GM15510 (cell line): ENCODE results near the gene MLPH.

Experiments used
- POLR2A ChIP-seq: IDR thresholded peaks from 3 replicates; pipeline ENCODE4 v1.6.1; 2011; ENCODE audit warnings: borderline replicate concordance; ENCODE audit not compliant: insufficient read length; ENCODE audit errors: extremely low read depth

The MLPH gene

DNA sequence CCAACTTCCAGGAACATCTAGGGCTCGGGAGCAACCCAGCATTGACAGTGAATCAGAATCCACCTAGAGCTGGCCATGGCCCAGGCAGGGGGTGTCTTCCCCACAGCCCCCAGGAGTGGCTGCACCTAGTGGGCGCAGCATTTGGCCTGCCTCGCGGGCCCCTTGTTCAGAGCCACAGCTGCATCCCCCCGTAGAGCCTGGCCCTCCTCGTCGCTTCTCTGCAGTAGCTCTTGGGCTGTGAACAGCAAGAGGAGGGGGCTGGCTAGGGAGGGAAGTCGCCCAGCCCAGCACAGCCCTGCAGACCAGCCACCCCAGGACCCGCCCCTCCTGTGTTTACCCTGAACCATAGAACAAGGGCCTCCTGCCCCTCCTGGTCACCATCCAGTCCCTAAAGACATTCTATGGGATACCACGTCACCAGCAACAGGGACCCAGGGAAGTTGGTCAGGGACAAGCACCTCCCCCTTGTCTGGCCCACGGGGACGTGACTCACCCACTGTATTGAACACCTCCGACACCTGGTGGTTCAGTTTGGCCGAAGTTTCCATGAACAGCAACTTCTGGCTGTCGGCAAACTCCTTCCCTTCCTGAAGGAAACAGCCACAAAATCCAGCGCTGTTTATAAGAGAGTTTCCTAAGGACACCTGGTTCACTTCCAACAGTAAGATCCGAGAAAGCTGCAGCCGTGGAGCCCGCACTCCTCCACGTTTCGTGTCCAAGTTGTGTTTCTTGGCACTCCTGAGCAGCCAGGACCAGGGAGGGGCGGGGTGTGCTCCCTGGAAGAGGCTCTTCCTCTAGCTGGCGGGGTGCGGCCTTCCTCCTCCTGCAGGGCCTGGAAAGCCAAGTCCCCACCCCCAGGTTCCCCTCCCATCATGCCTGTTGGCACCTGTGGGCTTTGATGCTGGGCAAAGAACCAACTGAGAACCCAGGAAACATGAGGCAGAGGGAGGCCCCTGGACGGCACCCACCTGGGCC is 88.1 kb downstream of the MLPH start:
- TF ChIP-seq POLR2A: no peak

DNA sequence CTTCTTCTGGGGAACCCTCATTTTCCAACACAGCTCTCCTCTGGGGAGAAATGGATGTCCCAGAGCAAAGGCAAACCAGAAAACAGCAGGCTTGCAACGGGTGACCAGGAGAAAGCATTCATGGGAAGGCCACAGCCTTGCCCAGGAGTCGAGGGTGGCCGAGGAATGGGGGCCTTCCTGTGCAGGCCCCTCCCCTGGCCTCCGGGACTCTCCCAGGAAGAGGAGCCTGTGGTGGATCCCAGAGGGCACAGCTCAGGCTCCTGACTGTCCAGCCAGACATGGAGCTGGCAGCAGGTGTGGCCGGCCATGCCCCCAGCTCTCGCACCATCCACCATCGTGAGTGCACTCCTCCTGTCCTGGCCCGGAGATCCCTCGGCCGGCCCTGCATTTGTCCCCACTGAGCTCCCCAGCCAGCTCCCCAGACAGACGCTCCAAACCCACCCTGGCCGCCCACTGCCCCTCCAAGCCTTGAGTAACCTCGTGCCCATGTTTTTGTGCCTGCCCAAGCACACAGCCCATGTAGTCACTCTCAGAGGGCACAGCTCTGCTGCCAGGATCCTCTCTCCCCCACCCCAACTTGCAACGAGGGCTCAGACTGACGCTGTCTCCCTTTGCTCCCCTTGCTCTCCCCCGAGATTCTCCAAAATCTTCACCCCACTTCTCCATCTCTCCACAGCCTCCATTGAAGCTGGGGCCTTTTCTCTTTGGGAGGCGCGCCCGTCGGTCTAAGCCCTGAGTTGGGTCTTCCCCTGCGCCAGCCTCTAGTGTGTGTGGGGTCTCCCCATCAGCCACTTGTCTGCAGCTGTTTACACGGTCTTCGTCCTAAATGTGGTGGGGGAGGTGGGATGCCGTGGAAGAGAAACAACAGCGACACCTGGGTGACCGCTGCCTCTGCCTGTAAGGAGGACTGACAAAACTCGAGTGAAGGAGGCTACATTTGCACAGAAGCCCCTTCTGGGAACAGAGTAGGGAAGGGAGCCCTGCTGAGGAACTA is 89.1 kb downstream of the MLPH start:
- no peak for TF ChIP-seq POLR2A

DNA sequence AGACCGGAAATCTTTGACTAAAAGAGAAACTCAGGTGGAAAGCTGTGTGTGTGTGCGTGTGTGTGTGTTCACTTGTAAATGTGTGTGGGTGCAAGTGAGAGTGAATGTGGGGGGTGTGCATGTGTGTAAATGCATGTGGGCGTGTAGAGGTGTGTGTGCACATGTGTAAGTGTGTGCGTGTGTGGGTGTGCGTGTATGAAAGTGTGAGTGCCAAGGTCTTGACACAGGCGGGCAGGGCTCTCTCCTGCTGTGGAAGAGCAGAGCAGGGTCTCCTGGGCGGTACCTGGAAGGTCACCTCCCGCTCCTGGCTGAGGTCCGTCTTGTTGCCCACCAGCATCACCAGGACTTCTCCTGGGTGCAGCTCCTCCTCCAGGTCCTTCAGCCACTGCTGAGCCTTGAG is 89.9 kb downstream of the MLPH start:
- TF ChIP-seq POLR2A: no peak

DNA sequence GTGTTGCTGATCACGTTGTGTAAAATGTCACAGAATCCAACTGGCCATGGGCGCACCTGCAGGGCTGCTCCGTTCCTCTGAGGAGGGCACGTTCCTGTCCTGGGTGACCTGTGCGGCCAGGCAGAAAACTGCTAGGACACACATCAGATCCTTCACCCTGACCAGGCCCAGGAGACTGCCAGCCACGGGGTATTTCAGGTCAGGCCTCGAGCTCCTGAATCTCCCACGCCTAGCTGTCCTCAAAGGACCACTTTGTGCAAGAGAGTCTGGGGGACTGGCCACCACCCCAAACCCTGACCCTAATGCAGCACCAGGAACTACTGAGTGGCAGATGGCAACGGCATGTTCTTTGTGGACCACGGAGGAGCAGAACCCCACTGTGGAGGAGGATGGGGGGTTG is 90.4 kb downstream of the MLPH start:
- no peak for TF ChIP-seq POLR2A

DNA sequence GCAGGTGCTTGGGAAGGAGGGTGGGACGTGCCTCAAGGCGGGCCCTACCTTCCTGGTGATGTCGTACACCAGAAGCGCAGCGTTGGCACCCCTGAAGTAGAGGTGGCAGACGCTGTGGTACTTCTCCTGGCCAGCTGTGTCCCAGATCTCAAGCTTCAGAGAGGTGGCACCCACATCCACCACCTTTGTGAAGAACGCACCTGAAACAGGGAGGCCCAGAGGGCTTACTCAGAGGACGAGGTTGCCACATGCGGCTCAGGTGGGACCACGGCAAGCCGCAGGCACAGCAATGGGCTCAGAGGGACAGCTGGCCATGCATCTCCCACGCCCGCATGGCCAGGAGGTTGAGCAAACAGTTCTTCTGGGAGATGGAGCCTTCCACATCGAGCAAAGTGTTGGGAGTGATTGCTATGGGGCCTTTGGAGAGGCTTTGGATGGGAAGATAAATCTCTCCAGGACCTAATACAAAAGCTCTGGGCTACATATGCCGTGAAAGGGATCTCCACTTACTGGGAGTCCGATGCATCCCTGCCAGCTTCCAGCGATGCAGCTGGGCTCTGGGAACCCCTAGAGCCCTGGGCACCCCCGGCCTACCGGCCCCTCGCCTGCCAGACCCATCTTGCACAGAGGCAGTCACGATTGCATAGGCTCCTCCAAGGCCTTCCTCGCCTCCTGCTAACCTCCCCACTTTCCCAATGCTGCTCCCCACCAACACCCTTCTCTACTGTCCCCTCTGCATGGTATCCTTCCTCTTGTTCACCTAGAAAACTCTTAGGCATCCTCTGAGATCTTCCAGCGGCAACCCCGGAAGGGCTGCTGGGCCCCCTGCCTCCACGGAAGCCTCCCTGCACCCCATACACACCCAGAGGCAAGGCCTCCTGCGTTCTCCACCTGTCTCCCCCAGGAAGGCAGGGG is 91.2 kb downstream of the MLPH start:
- no peak for TF ChIP-seq POLR2A

DNA sequence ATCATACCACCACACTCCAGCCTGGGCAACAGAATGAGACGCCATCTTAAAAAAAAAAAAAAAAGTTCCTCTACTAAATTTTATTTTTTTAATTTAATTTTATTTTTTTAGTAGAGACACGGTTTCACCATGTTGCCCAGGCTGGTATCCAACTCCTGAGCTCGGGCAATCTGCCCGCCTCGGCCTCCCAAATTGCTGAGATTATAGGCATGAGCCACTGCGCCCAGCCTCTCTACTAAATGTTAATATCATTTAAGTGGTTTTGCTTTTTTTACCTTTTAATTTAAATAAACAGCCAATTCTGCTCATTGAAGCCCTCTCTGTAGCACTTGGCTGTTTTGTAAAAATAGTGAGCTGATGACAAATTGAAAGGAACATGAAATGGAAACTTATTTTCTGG is 94.3 kb downstream of the MLPH start:
- TF ChIP-seq POLR2A: no peak

DNA sequence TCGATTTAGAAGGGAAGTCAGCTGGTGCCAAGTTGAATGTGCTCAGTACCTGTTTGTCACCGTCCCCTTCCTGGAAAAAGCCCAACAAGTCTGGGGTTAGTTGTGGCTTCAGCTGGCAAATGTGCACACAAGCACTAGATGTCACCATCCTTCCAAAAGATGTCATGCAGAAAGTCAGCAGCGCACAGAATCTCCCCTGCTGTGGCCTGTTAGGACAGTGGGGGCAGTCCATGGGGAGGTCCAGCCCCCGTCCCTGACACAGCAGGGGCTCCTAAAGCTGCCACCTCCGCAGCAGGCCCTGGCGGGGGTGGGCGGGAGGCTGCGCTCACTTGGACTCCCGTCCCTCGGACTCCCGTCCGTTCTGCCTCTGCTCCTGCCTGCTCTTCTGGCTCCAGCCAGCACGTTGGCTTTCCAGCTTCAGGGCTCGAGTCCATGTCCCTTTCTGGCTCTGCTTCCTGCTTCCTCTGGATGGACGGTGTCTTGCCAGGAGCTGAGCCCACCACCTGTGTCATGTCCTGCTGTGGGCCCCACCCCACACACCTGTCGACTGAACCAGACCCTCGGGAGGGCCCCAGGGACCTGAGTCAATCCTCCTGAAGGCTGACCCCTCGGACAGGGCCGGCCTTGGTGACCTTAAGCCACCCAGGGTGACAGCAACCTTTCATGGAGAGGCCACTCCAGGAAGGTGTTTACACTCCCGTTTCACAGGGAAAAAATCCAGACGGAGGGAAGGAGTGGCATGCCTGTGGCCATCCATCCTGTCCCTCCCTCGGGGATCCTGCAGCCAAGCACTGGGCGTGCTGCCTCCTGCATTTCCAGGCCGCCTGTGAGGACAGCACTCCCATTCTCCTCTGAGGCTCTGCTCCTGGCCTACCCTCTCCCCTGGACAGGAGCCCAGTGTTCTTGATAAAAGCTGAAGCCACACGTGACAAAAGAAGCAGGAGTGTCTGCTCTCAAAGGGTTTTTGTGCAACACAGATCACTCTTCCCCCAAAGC is 95.0 kb downstream of the MLPH start:
- TF ChIP-seq POLR2A: no peak

DNA sequence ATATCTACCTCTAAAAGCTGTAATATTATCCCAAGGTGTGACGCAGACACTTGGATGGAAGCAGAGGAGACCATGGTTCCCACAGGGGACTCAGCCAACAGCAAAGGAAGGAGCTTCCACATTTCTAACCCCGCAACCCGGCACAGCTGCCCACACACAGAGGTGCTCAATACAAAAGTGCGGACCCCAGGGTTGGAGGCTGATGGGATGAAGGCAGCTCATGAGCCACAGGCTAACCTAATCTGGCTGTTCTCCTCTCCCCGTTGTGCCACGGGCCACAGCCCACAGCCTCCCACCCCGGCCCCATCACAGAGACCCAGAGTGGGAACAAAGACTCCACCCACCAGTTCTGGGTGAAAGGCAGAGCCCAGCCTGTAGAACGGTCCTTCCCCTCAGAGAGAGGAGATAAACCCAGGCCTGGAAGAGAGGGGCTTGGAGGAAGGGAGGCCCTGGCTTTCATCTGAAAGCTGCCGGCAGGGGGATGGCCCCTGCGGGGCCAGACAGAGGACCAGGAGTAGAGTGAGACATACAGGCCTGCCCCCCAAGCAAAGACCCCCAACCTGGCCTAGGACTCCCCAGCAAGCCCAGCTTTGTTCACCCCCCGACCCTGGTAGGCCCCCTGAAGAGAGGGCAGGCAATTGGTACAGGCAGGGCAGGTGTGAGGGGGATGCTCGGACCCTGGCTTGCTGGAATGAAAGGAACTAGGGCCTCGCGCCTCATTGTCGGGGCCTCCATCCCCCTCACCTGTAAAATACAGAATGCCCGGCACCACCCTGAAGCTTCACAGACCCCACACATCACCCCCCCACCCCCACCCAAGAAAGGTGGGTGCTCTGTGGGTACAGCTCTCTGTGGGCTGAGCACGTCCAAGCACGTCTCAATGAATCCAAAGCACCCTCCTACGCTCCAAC is 96.6 kb downstream of the MLPH start:
- no peak for TF ChIP-seq POLR2A

DNA sequence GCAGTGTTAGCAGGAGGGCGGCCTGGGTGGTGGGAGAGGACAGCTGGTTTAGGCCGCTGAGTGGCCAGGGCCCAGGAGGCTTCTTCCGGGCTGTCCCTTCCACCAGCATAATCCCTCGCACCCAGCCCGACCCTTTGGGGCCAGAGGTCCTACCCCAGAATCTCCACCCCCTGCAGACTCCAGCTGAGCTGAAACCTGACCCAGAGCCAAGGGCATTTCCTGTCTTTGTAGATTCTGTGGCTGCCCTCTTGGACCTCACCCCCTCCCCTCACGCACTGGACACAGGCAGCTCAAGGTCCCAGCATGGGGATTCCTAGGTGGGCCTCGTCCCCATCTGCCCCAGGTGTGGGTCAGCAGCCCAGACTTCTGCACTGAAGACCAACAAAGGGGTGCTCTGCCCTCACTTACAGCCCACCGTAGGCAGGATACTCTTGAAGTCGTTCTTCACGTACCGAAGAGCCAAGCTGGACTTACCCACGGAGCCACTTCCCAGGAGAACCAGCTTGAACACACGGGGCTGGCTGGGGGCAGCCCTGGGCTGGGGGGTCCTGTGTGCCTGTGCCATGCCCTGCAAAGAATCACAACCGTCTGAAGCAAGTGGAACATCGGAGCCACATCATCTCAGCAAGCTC is 98.7 kb downstream of the MLPH start:
- TF ChIP-seq POLR2A: no peak

DNA sequence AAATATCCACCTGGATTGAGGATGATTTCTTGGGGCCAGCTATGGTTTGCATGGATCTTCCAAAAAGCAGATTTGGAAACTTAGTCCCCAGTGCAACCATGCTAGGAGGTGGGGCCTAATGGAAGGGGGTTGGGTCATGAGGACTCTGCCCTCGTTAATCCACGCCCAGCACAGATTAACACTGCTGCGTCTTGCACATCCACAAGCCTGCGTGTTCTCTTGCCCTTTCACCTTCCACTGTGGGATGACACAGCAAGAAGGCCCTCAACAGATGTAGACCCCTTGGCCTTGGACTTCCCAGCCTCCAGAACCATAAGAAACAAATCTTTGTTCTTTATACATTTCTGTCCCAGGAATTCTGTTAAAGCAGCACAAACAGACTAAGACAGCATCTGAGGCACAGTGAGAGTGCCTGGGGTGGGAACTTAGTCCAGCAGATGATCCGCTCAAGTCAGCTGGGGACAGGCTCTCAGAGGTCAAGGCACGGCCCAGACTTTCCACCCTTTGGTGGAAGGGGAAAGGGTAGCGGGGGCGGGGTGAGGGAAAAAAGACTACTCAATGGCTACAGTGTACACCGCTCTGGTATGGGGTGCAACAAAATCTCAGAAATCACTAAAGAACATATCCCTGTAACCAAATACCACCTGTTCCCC is 101.1 kb downstream of the MLPH start:
- TF ChIP-seq POLR2A: no peak

DNA sequence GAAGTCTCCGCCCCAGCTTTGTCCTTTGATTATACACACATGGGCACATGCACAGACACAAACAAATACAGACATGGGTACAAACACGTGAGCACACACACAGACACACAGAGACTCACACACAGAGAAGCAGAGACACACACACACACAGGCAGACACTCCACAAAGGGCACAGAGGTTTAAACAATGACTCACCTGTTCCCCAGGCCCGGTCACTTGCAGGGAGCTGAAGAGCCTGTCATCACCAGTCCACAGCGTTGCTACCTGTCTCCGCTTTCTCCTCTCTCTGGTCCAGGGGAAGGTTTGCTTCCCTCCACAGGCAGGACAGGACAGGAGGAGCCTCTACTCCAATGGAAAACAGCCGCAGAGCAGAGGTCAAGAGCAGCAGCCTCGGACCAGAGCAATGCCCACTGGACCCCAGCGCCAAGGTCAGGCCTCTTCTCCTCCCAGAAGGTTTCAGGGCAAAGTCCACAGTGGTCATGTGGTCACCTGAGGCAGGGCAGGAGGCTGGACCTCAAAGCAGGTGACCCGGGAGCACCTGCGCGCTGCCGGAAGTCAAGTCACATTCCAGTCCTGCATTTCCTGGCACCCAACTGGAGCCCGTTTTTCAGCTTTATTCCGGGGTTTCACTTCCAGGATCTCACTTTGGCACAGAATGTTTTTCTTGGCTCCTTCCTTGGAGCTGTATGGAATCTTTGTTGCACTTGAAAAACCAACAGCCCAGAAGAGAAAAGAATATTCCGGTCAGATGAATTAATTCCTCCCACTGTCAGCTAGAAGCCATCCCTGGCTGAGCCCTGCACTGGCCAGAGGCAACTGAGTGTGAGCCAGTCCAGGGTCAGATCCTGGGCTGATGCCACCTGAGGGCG is 103.5 kb downstream of the MLPH start, which contains the start of gene RAB17:
TSS of gene RAB17 (minus strand) at position 463 of the 869 bp plus-strand sequence. CDS start 4,580 bp downstream, outside the sequence.
- TF ChIP-seq POLR2A: no peak
